Amygdala (tissue), 56 donors: ENCODE measurements around the gene MACROD2.
"Not testable (repeated sequence)": the region's sequence is repeated elsewhere in the genome, so short reads cannot be mapped to it uniquely, and the experiment has no call there.

Source experiments
- DNase-seq, 56 donors: peaks; one replicate each; lab custom pipeline; 2025; lab: John Stamatoyannopoulos, UW

The MACROD2 gene

GRCh38 chr20:15951658-15952057 lies 1956.3 kb downstream of the MACROD2 start:
- peak in 2 of 56 donors; percentile 2 to 3 for DNase-seq

DNA sequence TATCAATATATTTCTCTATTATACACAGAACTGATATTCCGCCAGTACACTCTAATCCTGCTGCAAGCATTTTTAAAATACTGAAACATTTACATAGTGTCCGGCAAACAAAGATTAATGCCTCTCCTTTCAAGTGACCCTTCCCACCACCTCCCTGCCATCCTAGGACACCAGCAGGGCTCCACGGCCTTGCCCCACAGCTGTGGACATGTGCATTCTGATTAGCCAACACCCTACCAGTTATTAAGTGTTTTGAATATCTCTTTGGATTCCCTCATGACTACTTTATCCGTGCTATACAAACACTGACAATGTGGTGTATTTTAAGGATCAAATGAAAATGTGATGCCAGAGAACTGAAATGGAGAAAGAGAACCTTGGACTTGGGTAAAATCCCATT lies 1962.8 kb downstream of the MACROD2 start:
- no peak for DNase-seq

GRCh38 chr20:15965165-15965564 lies 1969.8 kb downstream of the MACROD2 start:
- no peak for DNase-seq

DNA sequence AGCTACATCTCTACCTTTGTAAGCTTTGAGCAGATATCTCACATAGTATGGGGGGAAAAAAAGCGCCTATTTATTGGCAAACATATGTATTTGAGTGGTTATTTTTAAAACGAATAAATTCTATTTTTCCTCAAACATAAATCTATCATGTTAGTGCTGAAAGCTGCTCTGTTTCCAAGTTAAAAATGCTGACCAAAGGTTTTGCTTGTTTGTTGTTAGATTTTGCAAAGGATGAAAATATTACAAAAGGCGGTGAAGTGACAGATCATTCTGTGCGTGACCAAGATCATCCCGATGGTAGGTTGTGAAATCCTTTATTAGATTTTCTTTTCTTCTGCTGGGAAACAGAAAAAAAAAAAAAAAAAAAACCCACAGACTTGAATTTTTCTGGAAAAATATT lies 1972.0 kb downstream of the MACROD2 start:
- DNase-seq, result no peak

DNA sequence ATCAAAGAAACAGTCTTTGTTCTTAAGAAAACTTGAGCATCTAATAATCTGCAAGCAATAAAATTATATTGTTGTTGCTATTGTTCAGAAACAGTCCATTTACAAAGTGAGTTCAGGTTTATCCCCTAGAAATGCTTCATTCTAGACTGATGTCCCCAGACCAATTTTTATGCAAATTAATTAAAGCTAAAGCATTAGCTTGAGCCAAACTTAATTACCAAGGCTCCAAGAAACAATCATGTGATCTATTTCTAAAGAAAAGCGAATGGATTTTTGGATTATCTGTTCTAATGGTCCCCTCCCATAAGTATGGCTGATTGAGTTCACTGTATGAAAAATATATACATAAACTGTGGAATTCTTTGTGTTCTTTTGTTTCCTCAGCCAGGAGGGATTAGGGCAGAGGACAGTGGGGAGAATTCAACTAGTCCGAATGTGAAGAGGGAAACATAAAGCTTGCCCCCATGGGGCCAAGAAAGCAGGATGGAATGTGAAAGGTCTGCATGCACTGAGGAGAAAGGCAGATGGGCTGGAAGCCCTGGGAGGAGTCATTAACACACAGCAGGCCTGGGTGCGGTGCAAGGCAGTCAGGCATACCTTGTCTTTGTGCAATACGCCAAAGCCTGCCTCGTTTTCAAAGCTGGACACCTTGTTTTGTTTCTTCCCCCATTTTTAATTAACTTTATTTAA lies 1980.9 kb downstream of the MACROD2 start:
- no peak for DNase-seq

DNA sequence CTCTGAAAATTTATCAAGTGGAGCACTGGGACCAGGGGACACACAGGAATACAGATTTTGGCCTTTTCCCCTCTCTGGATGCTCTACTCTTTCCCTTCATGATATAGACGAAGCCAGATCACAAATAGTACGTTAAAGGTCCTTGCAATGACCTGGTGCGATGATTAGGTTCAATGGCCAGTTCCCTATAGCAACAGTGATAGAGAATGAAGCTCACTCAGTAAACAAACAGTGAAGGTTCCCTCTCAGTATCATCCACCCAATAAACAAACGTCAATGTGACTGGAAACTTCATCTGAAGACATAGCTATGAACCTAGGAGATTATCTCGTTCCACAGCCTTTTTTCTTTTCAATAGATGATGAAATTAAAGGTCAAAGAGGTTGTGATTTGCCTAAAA lies 1981.7 kb downstream of the MACROD2 start:
- DNase-seq, result no peak

DNA sequence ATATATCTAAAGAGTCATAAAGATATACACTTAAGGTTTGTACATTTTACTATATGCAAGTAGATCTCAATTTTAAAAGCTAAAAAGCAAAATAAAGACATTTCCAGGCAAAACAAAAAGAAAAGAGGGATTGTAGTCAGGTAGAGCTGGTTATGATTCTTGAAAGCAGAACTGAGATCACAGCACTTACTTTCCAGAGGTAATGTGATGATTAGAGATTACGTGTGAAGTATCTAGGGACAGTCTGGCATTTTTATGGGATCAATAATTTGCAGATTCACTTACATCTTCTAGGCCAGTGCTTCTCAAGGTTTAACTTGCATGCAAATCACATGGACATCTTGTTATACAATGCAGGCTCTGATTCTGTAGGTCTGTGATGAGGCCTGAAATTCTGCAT lies 1982.4 kb downstream of the MACROD2 start:
- DNase-seq, result no peak

DNA sequence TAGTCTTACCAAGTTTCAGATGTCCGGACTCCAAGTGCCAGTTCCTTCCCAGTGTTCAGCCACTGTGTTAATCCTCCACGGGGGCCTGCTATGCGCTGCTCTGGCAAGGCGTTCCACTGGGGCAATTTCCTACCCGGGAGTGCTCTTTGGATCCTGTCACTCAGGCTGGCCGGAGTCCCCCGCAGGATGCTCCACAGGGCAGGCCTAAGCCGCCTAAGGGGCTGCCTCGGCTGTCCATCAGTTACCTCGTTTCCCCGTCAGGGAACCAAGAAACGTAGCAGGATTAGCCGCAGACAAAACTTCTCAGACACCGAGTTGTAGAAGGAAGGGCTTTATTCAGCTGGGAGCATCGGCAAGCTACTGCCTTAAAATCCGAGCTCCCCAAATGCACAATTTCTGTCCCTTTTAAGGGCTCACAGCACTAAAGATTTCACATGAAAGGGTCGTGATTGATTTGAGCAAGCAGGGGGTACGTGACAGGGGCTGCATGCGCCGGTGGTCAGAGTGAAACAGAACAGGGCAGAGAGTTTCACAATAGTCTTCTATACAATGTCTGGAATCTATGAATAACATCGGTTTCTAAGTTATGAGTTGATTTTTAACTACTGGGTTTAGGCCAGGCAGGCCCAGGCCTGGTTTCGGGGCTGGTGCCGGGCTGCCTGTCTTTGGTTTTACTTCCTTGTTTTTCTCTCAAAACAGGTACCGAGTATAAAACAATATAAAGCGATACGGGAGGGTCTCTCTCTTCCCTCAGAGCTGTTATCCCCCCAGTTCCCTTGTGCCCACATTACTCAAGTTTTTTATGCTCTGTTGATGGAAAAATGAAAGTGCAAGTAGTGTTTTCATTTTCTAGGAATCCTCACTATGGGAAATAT lies 1990.4 kb downstream of the MACROD2 start:
- not testable (repeated sequence) for DNase-seq

DNA sequence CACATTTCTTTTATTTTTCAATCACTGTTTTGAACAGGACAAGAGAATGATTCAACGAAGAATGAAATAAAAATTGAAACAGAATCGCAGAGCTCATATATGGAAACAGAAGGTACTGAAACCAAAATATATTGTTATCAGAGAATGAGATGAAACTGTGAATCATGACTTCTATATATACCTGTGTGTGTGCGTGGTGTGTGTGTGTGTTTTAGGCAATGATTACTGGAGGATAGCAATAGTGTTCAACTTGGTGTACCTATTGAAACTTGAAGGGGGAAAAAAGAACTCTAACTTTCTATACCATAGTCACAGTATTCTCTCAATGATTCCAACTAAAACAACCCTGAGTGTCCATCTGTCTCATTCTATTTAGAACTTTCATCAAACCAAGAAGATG lies 1991.4 kb downstream of the MACROD2 start:
- no peak for DNase-seq

- no peak for DNase-seq
These were observed 1996.0 kb downstream of the MACROD2 start for GRCh38 chr20:15991279-15991678.

DNA sequence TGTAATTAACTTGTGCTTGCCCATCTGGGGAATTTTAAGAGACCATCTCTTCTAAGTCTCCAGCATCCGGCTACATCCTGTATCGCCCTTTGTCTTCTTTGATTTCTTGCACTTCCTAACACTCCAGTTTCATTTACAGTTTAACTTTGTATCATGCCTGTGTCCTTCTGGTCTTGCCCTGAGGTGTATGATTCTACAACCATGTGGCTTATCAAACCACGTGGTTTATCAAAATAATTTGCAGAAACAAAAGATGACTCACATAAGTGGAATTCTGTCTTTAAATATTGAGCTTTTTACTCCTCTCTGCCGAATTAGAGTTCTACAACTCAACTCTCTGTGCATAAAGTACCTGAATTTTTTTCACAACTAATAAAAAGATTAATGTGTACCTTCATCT lies 1997.2 kb downstream of the MACROD2 start:
- no peak for DNase-seq

GRCh38 chr20:16000112-16000511 lies 2004.8 kb downstream of the MACROD2 start:
- no peak for DNase-seq

- no peak for DNase-seq
These were observed 2006.0 kb downstream of the MACROD2 start for GRCh38 chr20:16001286-16001685.

- no peak for DNase-seq
These were observed 2008.0 kb downstream of the MACROD2 start for GRCh38 chr20:16003310-16003709.

GRCh38 chr20:16004108-16004854 lies 2009.0 kb downstream of the MACROD2 start:
- no peak for DNase-seq

DNA sequence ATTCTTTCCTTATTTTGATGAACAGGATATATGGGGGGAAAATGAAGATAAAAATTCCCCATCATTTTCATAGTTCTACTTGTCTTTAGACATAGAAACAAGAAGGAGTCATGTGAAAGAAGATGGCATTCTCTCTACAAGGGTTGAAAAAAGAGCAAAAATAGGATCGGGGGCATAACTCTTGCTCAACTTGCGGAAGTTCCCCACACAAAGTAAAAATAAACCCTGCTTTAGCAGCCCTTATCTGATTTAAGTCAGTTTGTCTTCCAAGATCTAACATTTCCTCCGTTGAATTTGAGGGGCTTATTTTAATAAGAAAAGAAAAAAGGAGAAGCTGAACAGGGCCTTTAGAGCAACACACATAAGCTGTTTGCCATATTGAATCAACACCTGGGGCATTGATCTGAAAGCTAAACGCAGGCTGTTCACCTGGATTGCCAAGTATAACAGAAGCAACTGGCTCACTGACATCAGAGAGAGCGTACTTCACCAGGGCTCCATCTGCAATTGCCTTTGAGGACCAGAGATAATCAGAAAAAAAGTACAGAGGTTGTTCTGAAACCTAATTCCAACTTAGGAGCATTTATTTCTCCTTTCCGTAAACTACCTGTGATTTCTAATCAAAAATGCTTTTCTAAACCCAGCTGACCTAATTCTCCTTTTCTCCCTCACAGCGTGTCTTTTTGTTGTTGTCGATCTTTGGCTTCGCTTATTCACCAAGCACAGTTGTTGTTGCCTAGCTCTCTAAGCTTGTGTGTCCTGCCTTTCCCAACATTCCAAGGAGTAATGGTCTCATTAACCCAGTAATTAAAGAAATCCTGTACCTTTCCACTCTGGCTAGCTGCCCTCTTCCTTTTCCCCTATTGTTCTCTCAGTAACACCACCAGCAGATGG lies 2010.0 kb downstream of the MACROD2 start:
- DNase-seq, result no peak

GRCh38 chr20:16005915-16006493 lies 2010.7 kb downstream of the MACROD2 start:
- no peak for DNase-seq

- no peak for DNase-seq
These were observed 2011.8 kb downstream of the MACROD2 start for GRCh38 chr20:16007164-16007563.

GRCh38 chr20:16007962-16008361 lies 2012.6 kb downstream of the MACROD2 start:
- DNase-seq, result no peak

GRCh38 chr20:16011056-16011455 lies 2015.7 kb downstream of the MACROD2 start:
- peak in 3 of 56 donors; percentile 8 to 16 (median 16) for DNase-seq
